NCI-H1105 treated with DMSO at 0.1 percent for 48 hours (cell line): Measurements from ENCODE around the gene ABCB6.

ENCODE experiments used
- DNase-seq: peaks from one replicate; lab custom pipeline; 2025; lab: John Stamatoyannopoulos, UW

The ABCB6 gene

DNA sequence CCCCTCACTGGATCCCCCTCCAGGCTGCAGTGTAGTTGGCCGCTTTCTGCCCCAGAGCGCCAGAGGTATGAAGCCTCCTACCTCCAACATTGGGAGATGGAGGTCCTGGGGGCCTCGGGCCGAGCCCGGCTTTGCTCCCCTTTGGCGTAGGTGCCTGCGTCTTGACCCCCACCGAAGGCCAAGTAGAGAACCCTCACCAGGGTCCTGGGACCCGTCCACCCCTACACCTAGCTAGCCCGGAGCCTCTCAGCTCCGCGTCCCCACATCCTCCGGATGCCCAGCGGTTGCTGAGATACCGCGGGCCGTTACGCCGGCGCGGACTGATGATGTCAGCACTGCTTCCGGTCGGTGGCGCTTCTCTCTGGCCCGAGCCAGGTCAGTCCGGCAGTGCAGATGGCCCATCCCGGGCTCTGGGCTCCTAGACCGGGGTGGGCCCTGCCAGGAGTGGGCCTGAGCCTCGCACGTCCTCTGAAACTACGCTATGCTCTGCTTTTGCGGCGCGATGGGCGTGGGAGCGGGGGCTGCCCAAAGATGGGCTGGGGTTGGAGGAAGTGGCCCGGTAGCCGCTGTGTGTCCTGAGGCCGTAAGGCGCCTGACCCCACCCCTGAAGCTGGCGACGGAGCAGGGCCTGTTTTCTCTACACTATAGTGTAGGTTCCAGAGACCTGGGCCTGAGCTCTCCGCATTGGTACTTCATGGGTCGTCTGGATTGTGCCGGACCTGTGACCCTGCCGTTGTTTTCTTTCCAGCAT, 26.6 kb upstream of the ABCB6 start, which contains the start of the genes GLB1L and STK16:
Gene GLB1L, minus strand, starts transcription at position 297 of the 751 bp plus-strand sequence. CDS start 1,871 bp downstream, outside the sequence.
Gene STK16, plus strand, starts transcription at position 332 of the 751 bp plus-strand sequence. CDS start 521 bp downstream, outside the sequence.
- peak; percentile 66 for DNase-seq

- no peak for DNase-seq
These were observed 26.0 kb upstream of the ABCB6 start for GRCh38 chr2:219244789-219245147.

DNA sequence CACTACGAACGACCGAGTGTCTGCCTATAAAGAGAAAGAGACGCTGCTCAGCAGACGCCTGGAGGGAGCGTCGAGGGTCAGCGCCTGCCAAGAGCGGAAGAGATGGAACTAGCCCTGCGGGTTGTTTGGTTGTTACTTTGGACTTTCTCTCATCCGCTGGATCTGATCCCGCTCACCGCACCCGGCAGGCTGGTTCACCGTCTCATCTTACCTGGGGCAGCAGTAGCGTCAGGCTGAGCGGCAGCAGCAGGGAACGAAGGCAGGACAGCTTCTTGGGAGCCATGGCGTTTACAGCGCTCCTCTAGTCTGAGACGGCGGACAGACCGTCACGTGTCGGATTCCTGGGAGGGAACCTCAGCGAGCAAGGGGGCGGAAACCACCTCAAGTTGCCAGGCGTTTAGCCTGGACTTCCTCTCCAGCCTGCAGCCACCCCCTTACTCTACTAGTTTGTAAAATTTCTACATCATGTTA, 24.6 kb upstream of the ABCB6 start:
- no peak for DNase-seq

- DNase-seq: no peak
These were observed 15.6 kb upstream of the ABCB6 start for GRCh38 chr2:219234331-219234730.

GRCh38 chr2:219230059-219230540, 11.3 kb upstream of the ABCB6 start:
- DNase-seq: no peak

DNA sequence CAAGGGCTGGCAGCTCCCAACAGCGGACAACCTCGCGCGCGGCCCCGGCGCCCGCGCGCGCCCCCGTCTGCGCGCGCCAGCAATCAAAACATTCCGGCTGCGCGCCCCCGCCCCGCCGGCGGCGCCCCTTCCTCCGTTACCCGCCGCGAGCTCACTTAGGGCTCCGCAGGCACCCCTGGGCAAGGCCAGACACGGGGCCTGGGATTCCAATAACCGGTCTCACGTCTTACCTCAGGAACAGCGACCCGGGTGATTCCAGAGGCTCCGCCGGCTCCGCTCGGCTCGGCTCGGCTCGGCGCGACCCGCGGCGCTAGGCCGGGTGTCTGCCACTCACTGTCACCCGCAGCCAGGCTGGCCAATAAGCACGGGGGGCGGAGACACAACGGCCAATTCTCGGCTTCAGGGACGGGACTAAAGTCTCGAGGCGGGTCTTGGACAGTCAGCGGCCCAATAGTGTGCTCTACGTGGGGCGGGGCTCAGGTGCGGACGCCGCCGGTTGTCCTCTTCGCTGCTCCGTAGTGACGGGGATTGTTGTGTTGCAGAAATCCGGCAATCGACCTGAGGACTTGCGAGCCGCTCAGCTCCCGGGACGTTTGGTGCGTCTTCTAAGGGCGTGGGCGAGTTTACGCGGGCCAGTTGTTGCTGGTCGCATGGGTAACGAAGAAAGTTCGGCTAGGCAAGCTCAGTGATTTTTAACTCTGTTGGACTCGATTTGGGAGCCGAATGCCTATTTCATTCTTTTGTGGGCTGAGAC, 10.7 kb upstream of the ABCB6 start, which contains the start of the genes ANKZF1 and ATG9A:
Gene ANKZF1, plus strand, starts transcription at position 502 of the 754 bp plus-strand sequence. CDS start 452 bp downstream, outside the sequence.
Gene ATG9A, minus strand, starts transcription at position 332 of the 754 bp plus-strand sequence. CDS start 1,612 bp downstream, outside the sequence.
- peak; percentile 97 for DNase-seq

GRCh38 chr2:219228911-219229304, 10.2 kb upstream of the ABCB6 start:
- DNase-seq: no peak

- DNase-seq: no peak
These were observed 9.5 kb upstream of the ABCB6 start for GRCh38 chr2:219228041-219228910.

DNA sequence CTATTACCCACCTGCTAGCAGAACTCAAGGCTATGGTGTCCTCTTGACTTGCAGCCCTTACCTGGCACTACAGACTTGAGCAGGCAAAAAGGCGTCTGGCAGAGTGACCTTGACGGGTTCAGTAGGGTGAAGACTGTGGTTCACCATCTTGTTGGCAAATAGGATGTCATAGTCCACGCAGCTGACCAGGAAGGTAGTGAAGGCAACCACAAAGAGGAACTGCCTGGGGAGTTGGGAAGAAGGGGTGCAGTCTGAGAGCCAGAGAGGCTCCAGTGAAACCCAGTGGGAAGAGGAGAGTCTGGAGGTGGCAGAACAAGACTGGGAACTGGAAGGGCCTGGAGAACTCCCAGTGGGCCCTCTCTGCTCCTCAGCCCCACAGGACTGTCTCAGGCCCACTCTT, 6.6 kb upstream of the ABCB6 start:
- DNase-seq: no peak

DNA sequence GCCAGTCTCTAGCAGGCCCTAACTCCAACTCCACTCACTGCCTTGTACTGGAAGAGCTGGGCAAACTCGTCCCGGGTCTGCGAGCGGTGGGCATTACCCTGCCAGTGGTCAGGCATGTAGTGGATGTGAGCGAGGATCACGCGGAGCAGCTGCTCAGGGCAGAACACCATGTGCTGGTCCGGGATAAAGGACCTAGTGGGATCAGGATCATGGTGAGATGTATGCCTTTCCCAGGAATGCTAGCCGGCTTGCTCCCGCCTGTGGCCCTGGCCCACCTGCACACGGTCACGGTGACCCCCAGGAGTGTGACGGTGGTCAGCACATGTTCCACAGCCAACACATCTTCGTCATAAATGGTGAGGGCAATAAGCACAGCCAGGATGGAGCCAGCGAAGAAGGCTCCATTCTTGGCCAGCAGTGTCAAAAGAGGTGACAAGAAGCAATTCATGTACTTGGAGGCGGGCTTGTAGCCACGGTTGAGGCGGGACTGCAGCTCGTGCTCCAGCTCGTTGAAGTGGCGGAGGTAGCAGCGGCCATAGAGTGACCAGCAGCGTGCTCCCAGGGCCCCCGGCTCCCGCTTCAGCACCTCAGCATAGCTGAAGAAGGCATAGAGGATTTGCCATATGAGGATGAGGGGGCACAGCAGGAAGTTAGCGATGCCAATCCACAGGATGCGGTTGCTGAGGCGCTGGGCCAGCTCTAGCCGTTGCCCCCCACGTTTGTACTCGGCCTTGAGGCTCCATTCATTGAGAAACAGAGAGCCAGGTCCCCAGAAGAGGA, 5.3 kb upstream of the ABCB6 start:
- no peak for DNase-seq

- no peak for DNase-seq
These were observed 3.3 kb upstream of the ABCB6 start for GRCh38 chr2:219221957-219222518.

GRCh38 chr2:219220652-219221402, 2.1 kb upstream of the ABCB6 start:
- no peak for DNase-seq

DNA sequence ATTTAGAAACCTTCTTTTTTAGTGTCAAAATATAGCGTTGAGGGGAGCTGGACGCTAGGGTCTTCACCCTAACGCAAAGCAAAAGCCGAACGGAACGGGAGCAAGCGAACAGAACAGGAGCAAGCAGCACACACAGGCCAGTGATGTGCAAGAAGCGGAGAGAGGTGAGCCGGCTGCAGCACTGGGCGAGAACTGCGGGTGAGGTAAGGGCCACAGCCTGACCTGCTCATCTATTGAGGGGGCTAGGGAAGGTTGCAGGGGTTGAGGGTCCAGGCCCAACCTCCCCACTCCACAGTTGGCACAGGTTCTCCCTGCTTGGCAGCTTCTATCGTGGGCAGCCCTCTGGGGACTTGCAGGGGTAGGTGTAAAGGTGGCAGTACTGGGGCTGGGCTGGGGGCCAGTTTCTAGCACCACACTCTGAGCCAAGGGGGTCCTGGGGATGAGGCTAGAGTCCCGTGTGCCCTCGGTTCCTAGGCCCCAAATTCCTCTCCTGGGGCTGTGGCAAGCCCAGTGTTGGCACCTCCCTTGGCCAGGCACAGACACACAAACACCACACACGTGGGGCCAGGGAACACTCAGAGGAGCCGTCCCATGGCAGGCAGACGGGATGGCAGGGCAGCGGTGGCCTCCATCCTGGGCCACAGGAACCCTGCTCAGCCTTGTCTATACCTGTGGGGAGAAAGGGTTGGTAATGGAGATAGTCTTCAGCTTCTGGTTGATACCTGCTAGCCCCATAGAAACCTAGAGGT, 1.2 kb upstream of the ABCB6 start:
- DNase-seq: no peak

DNA sequence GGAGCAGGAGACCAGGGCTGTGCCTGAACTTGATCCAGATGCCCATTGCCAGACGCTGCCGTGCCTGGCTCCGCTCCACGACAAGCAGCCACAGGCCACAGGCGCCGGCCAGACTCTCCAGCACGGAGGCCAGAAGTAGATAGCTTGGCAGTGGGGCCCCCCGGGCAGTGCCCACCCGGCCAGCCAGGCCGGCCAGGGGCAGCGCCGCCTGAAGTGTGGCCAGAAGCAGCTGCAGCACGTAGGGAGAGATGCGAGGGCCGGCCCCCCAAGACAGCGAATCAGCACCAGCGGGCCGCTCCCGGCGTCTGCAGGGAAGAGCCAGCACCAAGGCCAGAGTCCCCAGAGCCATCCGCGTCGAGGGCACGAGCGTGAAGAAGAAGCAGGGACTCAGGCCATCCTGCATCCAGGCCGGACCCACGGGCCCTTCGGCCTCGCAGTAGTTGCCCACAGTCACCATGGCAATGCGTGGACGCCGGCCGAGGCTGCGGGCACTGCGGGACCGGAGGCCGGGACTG, 484 bp downstream of the ABCB6 start:
- DNase-seq: peak; percentile 57

GRCh38 chr2:219216535-219216915, 2.2 kb downstream of the ABCB6 start:
- DNase-seq: no peak

- DNase-seq: no peak
These were observed 2.8 kb downstream of the ABCB6 start for GRCh38 chr2:219215871-219216534.

DNA sequence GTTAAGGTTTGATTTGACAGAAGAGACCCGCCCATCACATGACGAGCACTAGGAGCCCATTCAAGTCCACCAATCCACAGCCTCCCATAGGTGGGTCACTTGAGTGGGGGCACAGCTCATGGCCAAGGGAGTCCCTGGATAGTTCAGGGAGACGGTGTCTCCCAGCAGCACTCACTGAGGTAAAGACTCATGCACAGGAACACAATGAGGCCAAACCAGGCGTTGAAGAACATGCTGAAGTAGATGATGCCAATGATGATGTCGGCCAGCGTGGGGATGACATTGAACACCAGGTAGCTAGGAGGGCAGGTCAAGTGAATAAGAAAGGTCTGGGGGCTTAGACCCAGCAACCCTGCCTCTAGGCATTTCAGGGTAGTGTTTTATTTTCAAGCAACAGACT, 4.0 kb downstream of the ABCB6 start:
- no peak for DNase-seq

DNA sequence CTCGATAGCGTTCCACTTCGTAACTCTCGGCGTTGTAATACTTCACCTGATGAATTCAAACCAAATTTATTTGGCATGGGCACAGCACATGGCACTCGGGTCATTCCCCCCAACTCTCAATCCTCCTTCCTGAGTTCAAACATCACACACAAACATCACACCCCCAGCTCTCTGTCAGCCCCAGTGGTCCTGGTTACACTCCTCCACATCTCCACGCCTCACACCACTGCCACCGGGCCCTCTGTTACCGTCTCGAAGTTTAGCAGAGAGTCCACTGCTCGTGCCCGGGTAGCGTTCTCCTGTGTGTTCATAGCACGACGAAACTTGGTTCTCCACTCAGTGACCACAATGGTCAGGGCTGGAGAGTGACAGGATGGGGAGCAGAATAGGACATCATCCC, 4.6 kb downstream of the ABCB6 start:
- no peak for DNase-seq
